ENCODE results near the gene TMEM245. TPM values are rescaled to one million over a fixed set of nuclear protein-coding genes. Genes with fewer than 3 reads are reported as not detected.

Gene TMEM245
- polyA plus RNA-seq, 3 donors, result 6.9 to 11.3 (median 9.7) TPM

DNA sequence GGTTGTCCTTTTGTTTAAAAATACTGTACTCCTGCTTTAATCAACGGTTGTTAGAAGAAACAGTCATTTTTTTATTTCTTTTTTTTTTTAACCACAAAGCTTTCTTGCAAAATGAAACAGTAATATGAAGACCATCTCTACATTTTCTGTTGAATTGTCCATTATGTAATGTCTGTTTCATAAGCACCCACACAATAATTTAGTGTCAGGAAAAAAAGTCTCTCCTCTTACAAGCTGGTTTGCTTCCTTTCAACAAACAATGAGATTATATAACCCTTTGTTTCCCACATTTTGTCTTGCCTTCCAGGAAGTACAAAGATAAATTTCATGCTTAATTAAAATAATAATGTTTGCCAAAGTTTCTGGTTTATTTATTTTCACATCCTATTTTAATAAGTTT lies 123.1 kb downstream of the TMEM245 start:
- Histone ChIP-seq H2AFZ (ENCODE audit: insufficient read depth, low read depth, low read length, poor library complexity, severe bottlenecking) (no peak overlapping the region), H3K36me3 (replicated peaks in 1 of 2; ENCODE audit: control insufficient read depth in 1 of 2, insufficient read depth in 2 of 2, low read length in 2 of 2) (no peaks in the 10 kb centered on the region), H3K9me3 (replicated peaks in 1 of 2; ENCODE audit: control insufficient read depth in 1 of 2, insufficient read depth in 1 of 2, low read length in 2 of 2) (no peaks in the 10 kb centered on the region), H3K4me3 (replicated peaks in 1 of 3; ENCODE audit: low read depth in 2 of 3, low read length in 3 of 3) (no peak overlapping the region), H3K4me1 (ENCODE audit: control insufficient read depth in 1 of 2, insufficient read depth in 2 of 2, low read length in 2 of 2) (peaks cover 16 to 25% of the 10 kb centered on the region in 2 donors), H3K4me2 (replicated peaks; ENCODE audit: extremely low read depth, low read length, poor library complexity, severe bottlenecking) (no peak overlapping the region), H3K27me3 (ENCODE audit: control insufficient read depth in 2 of 2, insufficient read depth in 2 of 2, low read length in 2 of 2) (no peaks in the 10 kb centered on the region), H3K79me2 (ENCODE audit: insufficient read depth, low read length) (no peaks in the 10 kb centered on the region), H3K9ac (ENCODE audit: insufficient read depth, low read length, poor library complexity, severe bottlenecking) (no peak overlapping the region), H4K20me1 (ENCODE audit: insufficient read depth, low read length) (no peaks in the 10 kb centered on the region), H3K27ac (ENCODE audit: low read depth in 1 of 2, low read length in 2 of 2) (peak overlapping the region in 1 of 2 donors; percentile 9)
- Mint-ChIP-seq H3K36me3 (peaks cover 2 to 10% of the 10 kb centered on the region in 2 donors), H3K27me3 (ENCODE audit: low read depth in 3 of 3) (no peaks in the 10 kb centered on the region), H3K4me1 (peaks cover 36% of the 10 kb centered on the region), H3K9me3 (no peaks in the 10 kb centered on the region), H3K4me3 (no peak overlapping the region), H3K27ac (peak overlapping the region in 1 of 7 donors; percentile 69)
- intact Hi-C loops (cut with micrococcal nuclease), result no loop called here
- no peak for DNase-seq
- WGBS (ENCODE audit: insufficient coverage), result no CpG with 5 or more reads among the region's 1 CpG
- TF ChIP-seq, protein P1, sequence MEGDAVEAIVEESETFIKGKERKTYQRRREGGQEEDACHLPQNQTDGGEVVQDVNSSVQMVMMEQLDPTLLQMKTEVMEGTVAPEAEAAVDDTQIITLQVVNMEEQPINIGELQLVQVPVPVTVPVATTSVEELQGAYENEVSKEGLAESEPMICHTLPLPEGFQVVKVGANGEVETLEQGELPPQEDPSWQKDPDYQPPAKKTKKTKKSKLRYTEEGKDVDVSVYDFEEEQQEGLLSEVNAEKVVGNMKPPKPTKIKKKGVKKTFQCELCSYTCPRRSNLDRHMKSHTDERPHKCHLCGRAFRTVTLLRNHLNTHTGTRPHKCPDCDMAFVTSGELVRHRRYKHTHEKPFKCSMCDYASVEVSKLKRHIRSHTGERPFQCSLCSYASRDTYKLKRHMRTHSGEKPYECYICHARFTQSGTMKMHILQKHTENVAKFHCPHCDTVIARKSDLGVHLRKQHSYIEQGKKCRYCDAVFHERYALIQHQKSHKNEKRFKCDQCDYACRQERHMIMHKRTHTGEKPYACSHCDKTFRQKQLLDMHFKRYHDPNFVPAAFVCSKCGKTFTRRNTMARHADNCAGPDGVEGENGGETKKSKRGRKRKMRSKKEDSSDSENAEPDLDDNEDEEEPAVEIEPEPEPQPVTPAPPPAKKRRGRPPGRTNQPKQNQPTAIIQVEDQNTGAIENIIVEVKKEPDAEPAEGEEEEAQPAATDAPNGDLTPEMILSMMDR (IDR thresholded peaks at IDR 0.05), result no peak

DNA sequence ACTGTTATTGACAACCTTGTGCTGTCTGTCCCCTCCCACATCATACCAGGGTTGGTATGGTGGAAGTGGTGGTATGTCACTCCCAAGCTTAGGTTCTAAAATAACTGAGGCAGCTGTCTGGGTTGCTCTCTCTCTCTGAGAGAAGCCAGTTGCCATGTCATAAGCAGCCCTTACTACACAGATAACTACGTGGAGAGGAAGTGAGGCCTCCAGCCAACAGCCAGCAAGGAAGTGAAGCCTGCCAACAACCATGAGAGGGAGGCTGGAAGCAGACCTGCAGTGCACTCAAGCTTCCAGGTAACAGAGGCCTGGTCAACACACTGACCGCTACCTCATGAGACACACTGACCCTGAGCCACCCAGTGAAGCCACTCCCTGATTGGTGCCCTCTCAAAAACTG lies 125.1 kb downstream of the TMEM245 start:
- H4K20me1 ChIP-seq (ENCODE audit: insufficient read depth, low read length), result no peaks in the 10 kb centered on the region
- no peak overlapping the region for H3K9ac ChIP-seq (ENCODE audit: insufficient read depth, low read length, poor library complexity, severe bottlenecking)
- TF ChIP-seq, protein P1 (IDR thresholded peaks at IDR 0.05), result no peak
- H3K27me3 Mint-ChIP-seq (ENCODE audit: low read depth in 3 of 3), result no peaks in the 10 kb centered on the region
- no peaks in the 10 kb centered on the region for H3K27me3 ChIP-seq (ENCODE audit: control insufficient read depth in 2 of 2, insufficient read depth in 2 of 2, low read length in 2 of 2)
- WGBS (ENCODE audit: insufficient coverage), result 0% methylated on average over 1 of the region's 2 CpGs
- peaks cover 3 to 12% of the 10 kb centered on the region in 2 donors for H3K36me3 Mint-ChIP-seq
- no peaks in the 10 kb centered on the region for H3K9me3 Mint-ChIP-seq
- intact Hi-C loops (cut with micrococcal nuclease), result no loop called here
- peak; percentile 32 to 48 (median 46) for DNase-seq
- no peaks in the 10 kb centered on the region for H3K36me3 ChIP-seq (replicated peaks in 1 of 2; ENCODE audit: control insufficient read depth in 1 of 2, insufficient read depth in 2 of 2, low read length in 2 of 2)
- H3K4me2 ChIP-seq (replicated peaks; ENCODE audit: extremely low read depth, low read length, poor library complexity, severe bottlenecking), result no peak overlapping the region
- H3K79me2 ChIP-seq (ENCODE audit: insufficient read depth, low read length), result no peaks in the 10 kb centered on the region
- H3K27ac ChIP-seq (ENCODE audit: low read depth in 1 of 2, low read length in 2 of 2), result peak overlapping the region in 1 of 2 donors; percentile 71
- H3K4me1 ChIP-seq (ENCODE audit: control insufficient read depth in 1 of 2, insufficient read depth in 2 of 2, low read length in 2 of 2), result peaks cover 16 to 25% of the 10 kb centered on the region in 2 donors
- peak overlapping the region in 5 of 7 donors; percentile 64 to 87 (median 84) for H3K27ac Mint-ChIP-seq
- H3K4me3 ChIP-seq (replicated peaks in 1 of 3; ENCODE audit: low read depth in 2 of 3, low read length in 3 of 3), result no peak overlapping the region
- no peaks in the 10 kb centered on the region for H3K9me3 ChIP-seq (replicated peaks in 1 of 2; ENCODE audit: control insufficient read depth in 1 of 2, insufficient read depth in 1 of 2, low read length in 2 of 2)
- H3K4me1 Mint-ChIP-seq, result peaks cover 33% of the 10 kb centered on the region
- no peak overlapping the region for H3K4me3 Mint-ChIP-seq
- H2AFZ ChIP-seq (ENCODE audit: insufficient read depth, low read depth, low read length, poor library complexity, severe bottlenecking), result peak overlapping the region; percentile 71

All from CD14-positive monocyte (primary cell).